ENCODE results near the gene CFAP57.

CFAP57 gene

DNA sequence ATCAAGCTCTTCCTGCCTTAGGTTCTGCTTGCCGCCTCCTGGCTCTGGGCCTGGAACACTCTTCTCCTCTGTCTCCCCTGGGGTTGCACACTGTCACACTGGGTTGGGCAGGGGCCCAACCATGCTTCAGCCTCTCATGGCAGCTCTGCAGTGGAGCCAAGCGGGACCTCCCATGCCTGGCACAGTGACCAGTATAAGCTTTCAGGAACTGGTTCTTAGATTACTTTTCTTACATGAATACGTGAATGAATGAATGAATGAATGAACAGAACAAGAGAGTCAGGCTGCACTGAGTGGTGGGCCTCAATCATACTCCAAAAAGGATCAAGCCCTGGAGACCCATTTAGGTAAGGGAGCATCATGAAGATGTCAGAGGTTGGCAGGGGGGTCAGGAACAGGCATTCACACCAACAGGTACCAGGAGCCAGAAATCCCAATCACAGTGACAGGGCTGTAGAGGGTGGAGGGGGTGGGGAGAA is 66.9 kb downstream of the CFAP57 start:
- 89% methylated on average over 3 of the region's 3 CpGs for WGBS
- H3K14ac ChIP-seq (ENCODE audit: low read length in 2 of 2), result no peak overlapping the region
- no peak overlapping the region for H3K23ac ChIP-seq (ENCODE audit: low read length in 2 of 2)
- no peak overlapping the region for H3K18ac ChIP-seq (ENCODE audit: low read depth in 1 of 2, low read length in 2 of 2)
- H3K9me3 ChIP-seq (ENCODE audit: control insufficient read depth, low read length), result no peaks in the 10 kb centered on the region
- H2AFZ ChIP-seq (ENCODE audit: low read depth, low read length), result no peak overlapping the region
- no peak overlapping the region for H4K91ac ChIP-seq (ENCODE audit: low read length)
- no peak for DNase-seq
- H3K27me3 ChIP-seq (ENCODE audit: control insufficient read depth in 1 of 2, insufficient read depth in 1 of 2, low read length in 2 of 2), result no peaks in the 10 kb centered on the region
- H3K4me3 ChIP-seq (ENCODE audit: insufficient read depth in 1 of 2, low read depth in 1 of 2, low read length in 2 of 2), result no peak overlapping the region
- H2BK15ac ChIP-seq (ENCODE audit: low read depth, poor library complexity, severe bottlenecking), result no peak overlapping the region
- H3K79me1 ChIP-seq (replicated peaks; ENCODE audit: low read length, poor library complexity, severe bottlenecking), result no peaks in the 10 kb centered on the region
- H2BK5ac ChIP-seq (ENCODE audit: low read depth, low read length, poor library complexity, severe bottlenecking), result no peak overlapping the region
- no peak overlapping the region for H3K4ac ChIP-seq (ENCODE audit: low read depth in 1 of 2, low read length in 2 of 2)
- no peak overlapping the region for H3K27ac ChIP-seq (ENCODE audit: low read length, poor library complexity, severe bottlenecking)
- no peak overlapping the region for H2AK5ac ChIP-seq (ENCODE audit: low read length, severe bottlenecking)
- H4K8ac ChIP-seq (ENCODE audit: low read length), result no peak overlapping the region
- H2BK120ac ChIP-seq (ENCODE audit: low read depth, low read length), result no peak overlapping the region
- H3K4me2 ChIP-seq (ENCODE audit: low read length, poor library complexity, severe bottlenecking), result no peak overlapping the region
- no peak overlapping the region for H2BK12ac ChIP-seq (ENCODE audit: low read length in 2 of 2)
- H3K36me3 ChIP-seq (ENCODE audit: control insufficient read depth in 1 of 2, insufficient read depth in 2 of 2, low read depth in 1 of 2, low read length in 2 of 2), result no peaks in the 10 kb centered on the region
- H3K9ac ChIP-seq (ENCODE audit: low read length), result no peak overlapping the region
- H3K4me1 ChIP-seq (ENCODE audit: control insufficient read depth, insufficient read depth, low read depth, low read length), result peaks cover 3% of the 10 kb centered on the region

DNA sequence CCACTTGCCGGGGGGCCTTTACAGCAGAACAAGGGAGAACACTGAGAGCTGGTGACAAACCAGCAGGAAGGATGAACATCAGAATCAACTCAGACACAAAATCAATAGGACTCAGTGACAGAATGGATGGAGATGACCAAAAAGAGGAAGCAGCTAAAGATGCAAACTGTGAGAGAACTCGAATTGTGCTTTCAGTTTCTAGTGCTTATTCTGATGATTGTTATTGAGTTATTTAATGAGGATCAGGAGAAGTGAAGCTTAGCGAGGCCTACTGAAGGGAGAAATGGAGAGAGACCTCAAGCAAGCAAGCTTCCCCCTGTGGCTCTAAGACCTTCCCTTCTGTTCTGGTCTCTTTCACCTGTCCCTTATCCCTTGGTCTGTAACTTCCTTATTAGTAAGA is 67.4 kb downstream of the CFAP57 start:
- H2BK120ac ChIP-seq (ENCODE audit: low read depth, low read length), result no peak overlapping the region
- H3K27ac ChIP-seq (ENCODE audit: low read length, poor library complexity, severe bottlenecking), result no peak overlapping the region
- H2BK12ac ChIP-seq (ENCODE audit: low read length in 2 of 2), result no peak overlapping the region
- no peak overlapping the region for H3K23ac ChIP-seq (ENCODE audit: low read length in 2 of 2)
- peaks cover 3% of the 10 kb centered on the region for H3K4me1 ChIP-seq (ENCODE audit: control insufficient read depth, insufficient read depth, low read depth, low read length)
- no peak overlapping the region for H3K18ac ChIP-seq (ENCODE audit: low read depth in 1 of 2, low read length in 2 of 2)
- no peak overlapping the region for H2AFZ ChIP-seq (ENCODE audit: low read depth, low read length)
- H3K4ac ChIP-seq (ENCODE audit: low read depth in 1 of 2, low read length in 2 of 2), result no peak overlapping the region
- no peak for DNase-seq
- no peak overlapping the region for H2AK5ac ChIP-seq (ENCODE audit: low read length, severe bottlenecking)
- H3K9ac ChIP-seq (ENCODE audit: low read length), result no peak overlapping the region
- H3K4me3 ChIP-seq (ENCODE audit: insufficient read depth in 1 of 2, low read depth in 1 of 2, low read length in 2 of 2), result no peak overlapping the region
- H3K14ac ChIP-seq (ENCODE audit: low read length in 2 of 2), result no peak overlapping the region
- H3K4me2 ChIP-seq (ENCODE audit: low read length, poor library complexity, severe bottlenecking), result no peak overlapping the region
- H3K79me1 ChIP-seq (replicated peaks; ENCODE audit: low read length, poor library complexity, severe bottlenecking), result no peaks in the 10 kb centered on the region
- WGBS, result 91% methylated on average over 3 of the region's 3 CpGs
- no peaks in the 10 kb centered on the region for H3K27me3 ChIP-seq (ENCODE audit: control insufficient read depth in 1 of 2, insufficient read depth in 1 of 2, low read length in 2 of 2)
- H4K91ac ChIP-seq (ENCODE audit: low read length), result no peak overlapping the region
- H3K36me3 ChIP-seq (ENCODE audit: control insufficient read depth in 1 of 2, insufficient read depth in 2 of 2, low read depth in 1 of 2, low read length in 2 of 2), result no peaks in the 10 kb centered on the region
- no peak overlapping the region for H2BK15ac ChIP-seq (ENCODE audit: low read depth, poor library complexity, severe bottlenecking)
- H4K8ac ChIP-seq (ENCODE audit: low read length), result no peak overlapping the region
- H3K9me3 ChIP-seq (ENCODE audit: control insufficient read depth, low read length), result no peaks in the 10 kb centered on the region
- no peak overlapping the region for H2BK5ac ChIP-seq (ENCODE audit: low read depth, low read length, poor library complexity, severe bottlenecking)

GRCh38 chr1:43241413-43241836 is 69.3 kb downstream of the CFAP57 start:
- Histone ChIP-seq H3K9me3 (ENCODE audit: control insufficient read depth, low read length) (peaks cover 5% of the 10 kb centered on the region), H4K91ac (ENCODE audit: low read length) (no peak overlapping the region), H2BK12ac (ENCODE audit: low read length in 2 of 2) (no peak overlapping the region), H3K79me1 (replicated peaks; ENCODE audit: low read length, poor library complexity, severe bottlenecking) (no peaks in the 10 kb centered on the region), H3K18ac (ENCODE audit: low read depth in 1 of 2, low read length in 2 of 2) (no peak overlapping the region), H2AFZ (ENCODE audit: low read depth, low read length) (no peak overlapping the region), H3K27ac (ENCODE audit: low read length, poor library complexity, severe bottlenecking) (no peak overlapping the region), H3K9ac (ENCODE audit: low read length) (no peak overlapping the region), H3K4ac (ENCODE audit: low read depth in 1 of 2, low read length in 2 of 2) (no peak overlapping the region), H2AK5ac (ENCODE audit: low read length, severe bottlenecking) (no peak overlapping the region), H3K23ac (ENCODE audit: low read length in 2 of 2) (no peak overlapping the region), H3K27me3 (ENCODE audit: control insufficient read depth in 1 of 2, insufficient read depth in 1 of 2, low read length in 2 of 2) (no peaks in the 10 kb centered on the region), H3K36me3 (ENCODE audit: control insufficient read depth in 1 of 2, insufficient read depth in 2 of 2, low read depth in 1 of 2, low read length in 2 of 2) (no peaks in the 10 kb centered on the region), H3K4me1 (ENCODE audit: control insufficient read depth, insufficient read depth, low read depth, low read length) (peaks cover 3% of the 10 kb centered on the region), H3K14ac (ENCODE audit: low read length in 2 of 2) (no peak overlapping the region), H2BK5ac (ENCODE audit: low read depth, low read length, poor library complexity, severe bottlenecking) (no peak overlapping the region), H4K8ac (ENCODE audit: low read length) (no peak overlapping the region), H3K4me3 (ENCODE audit: insufficient read depth in 1 of 2, low read depth in 1 of 2, low read length in 2 of 2) (no peak overlapping the region), H3K4me2 (ENCODE audit: low read length, poor library complexity, severe bottlenecking) (no peak overlapping the region), H2BK120ac (ENCODE audit: low read depth, low read length) (no peak overlapping the region), H2BK15ac (ENCODE audit: low read depth, poor library complexity, severe bottlenecking) (no peak overlapping the region)
- no peak for DNase-seq
- 72% methylated on average over 6 of the region's 6 CpGs for WGBS

DNA sequence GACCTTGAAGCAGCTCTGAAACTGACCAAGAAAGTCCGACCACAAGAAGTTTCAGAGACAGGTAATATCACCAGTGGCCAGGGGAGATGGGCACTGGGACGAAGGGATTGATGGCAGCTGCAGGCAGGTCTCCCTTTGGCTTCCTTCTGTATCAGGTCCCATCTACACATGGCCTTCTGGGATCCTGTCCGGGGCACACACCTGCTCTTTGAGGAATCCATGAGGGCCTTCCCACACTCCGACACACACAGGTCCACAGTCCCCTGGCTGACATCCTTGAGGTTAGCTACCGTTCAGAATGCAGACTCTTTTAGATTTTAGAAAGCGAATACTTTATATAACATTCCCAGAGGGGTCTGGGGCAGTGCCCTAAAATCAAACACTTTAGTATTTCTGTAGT is 71.2 kb downstream of the CFAP57 start:
- Histone ChIP-seq H2AK5ac (ENCODE audit: low read length, severe bottlenecking) (no peak overlapping the region), H3K14ac (ENCODE audit: low read length in 2 of 2) (no peak overlapping the region), H2BK15ac (ENCODE audit: low read depth, poor library complexity, severe bottlenecking) (no peak overlapping the region), H3K4me2 (ENCODE audit: low read length, poor library complexity, severe bottlenecking) (no peak overlapping the region), H3K18ac (ENCODE audit: low read depth in 1 of 2, low read length in 2 of 2) (no peak overlapping the region), H2BK5ac (ENCODE audit: low read depth, low read length, poor library complexity, severe bottlenecking) (no peak overlapping the region), H3K9ac (ENCODE audit: low read length) (no peak overlapping the region), H2AFZ (ENCODE audit: low read depth, low read length) (no peak overlapping the region), H4K91ac (ENCODE audit: low read length) (no peak overlapping the region), H3K79me1 (replicated peaks; ENCODE audit: low read length, poor library complexity, severe bottlenecking) (no peaks in the 10 kb centered on the region), H3K27ac (ENCODE audit: low read length, poor library complexity, severe bottlenecking) (no peak overlapping the region), H3K36me3 (ENCODE audit: control insufficient read depth in 1 of 2, insufficient read depth in 2 of 2, low read depth in 1 of 2, low read length in 2 of 2) (no peaks in the 10 kb centered on the region), H3K4me3 (ENCODE audit: insufficient read depth in 1 of 2, low read depth in 1 of 2, low read length in 2 of 2) (no peak overlapping the region), H3K4me1 (ENCODE audit: control insufficient read depth, insufficient read depth, low read depth, low read length) (peaks cover 3% of the 10 kb centered on the region), H2BK120ac (ENCODE audit: low read depth, low read length) (no peak overlapping the region), H3K4ac (ENCODE audit: low read depth in 1 of 2, low read length in 2 of 2) (no peak overlapping the region), H2BK12ac (ENCODE audit: low read length in 2 of 2) (no peak overlapping the region), H3K9me3 (ENCODE audit: control insufficient read depth, low read length) (peaks cover 14% of the 10 kb centered on the region), H3K23ac (ENCODE audit: low read length in 2 of 2) (no peak overlapping the region), H4K8ac (ENCODE audit: low read length) (no peak overlapping the region), H3K27me3 (ENCODE audit: control insufficient read depth in 1 of 2, insufficient read depth in 1 of 2, low read length in 2 of 2) (no peaks in the 10 kb centered on the region)
- no peak for DNase-seq
- 80% methylated on average over 4 of the region's 6 CpGs for WGBS
